NCI-H146 treated with DMSO at 0.1 percent for 48 hours (cell line): ENCODE data around the gene KIAA1217.

Source experiments
- DNase-seq: peaks from one replicate; lab custom pipeline; 2025; ENCODE audit not compliant: unreplicated experiment; lab: John Stamatoyannopoulos, UW

Gene KIAA1217

DNA sequence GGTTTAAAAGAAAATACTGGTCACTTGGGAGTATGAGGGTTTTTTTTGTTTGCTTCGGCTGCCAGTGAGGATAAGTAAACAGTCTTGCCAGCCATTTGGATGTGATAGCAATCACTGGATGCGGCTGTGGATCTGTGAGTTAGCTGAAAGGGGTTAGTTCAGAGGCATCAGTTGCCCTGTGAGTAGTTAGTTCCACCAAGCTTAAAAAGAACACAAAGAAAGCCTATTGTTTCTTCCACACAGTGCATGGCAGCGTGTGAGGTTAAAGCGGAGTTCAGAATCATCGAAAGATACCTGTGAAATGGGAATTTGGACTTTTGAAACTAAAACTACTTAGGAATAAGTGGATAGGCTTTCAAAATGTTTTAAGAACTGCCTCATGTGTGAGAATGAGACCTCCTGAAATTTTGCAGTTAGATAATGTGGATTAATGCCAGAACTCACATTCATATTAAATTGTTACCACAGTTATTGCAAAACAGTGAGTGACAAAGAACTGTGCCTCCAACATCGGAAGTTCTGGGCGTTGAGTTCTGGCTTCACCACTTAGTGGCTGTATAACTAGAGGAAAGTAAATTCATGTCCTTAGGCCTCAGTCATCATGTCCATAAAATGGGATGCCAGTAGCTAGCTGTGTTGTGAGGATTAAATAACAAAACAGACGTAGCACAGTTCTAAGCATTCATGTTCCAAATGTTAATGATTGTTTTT lies 31.3 kb downstream of the KIAA1217 start:
- DNase-seq = no peak

DNA sequence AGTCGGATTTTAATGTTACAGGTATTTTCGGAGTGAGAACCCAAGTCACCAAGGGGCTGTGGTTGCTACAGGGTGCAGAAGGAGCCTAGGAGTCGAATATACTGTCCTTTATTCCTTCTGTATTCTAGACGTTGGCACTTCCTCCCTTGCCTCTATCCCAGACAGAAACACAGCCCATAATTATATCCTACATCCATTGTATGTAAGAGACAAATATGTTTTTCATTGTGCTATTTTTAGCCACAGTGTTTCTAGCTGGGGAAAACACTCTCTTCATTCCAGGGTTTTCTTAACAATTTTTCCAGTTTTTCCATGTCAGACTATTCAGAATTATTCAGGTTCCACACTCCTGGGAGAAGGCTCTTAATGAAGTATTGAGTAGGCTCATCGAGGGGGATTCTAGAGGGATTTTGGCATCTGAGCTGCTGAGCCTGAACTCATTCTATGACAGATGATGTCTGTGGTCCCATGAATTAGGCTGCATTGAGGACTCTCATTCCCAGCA lies 32.6 kb downstream of the KIAA1217 start:
- DNase-seq = no peak

DNA sequence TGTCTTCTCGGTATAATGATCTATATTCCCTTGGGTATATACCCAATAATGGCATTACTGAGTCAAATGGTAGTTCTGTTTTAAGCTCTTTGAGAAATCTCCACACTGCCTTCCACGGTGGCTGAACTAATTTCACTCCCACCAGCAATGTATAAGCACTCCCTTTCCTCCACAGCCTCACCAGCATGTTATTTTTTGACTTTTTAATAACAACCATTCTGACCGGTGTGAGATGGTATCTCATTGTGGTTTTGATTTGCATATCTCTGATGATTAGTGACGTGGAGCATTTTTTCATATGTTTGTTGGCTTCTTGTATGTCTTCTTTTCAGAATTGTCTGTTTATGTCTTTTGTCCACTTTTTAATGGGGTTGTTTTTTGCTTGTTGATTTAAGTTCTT lies 33.6 kb downstream of the KIAA1217 start:
- DNase-seq = no peak

DNA sequence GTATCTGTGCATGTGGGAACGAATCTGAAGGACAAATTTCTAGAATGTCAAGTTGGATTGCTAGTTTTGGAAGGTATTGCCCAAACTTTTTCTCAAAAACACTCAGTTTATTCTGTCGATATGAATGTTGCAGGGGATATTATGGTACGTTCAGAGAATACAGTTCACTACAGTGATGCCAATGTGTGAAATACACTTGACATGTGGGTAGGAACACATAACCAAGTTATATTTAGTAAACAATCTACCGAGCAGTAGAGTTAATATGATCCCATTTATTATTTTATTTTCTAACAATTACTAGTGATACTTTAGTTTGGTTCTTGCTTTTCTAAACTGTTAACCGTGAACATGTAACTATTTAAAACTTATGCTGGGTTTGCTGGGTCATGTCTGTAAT lies 37.4 kb downstream of the KIAA1217 start:
- DNase-seq = no peak

DNA sequence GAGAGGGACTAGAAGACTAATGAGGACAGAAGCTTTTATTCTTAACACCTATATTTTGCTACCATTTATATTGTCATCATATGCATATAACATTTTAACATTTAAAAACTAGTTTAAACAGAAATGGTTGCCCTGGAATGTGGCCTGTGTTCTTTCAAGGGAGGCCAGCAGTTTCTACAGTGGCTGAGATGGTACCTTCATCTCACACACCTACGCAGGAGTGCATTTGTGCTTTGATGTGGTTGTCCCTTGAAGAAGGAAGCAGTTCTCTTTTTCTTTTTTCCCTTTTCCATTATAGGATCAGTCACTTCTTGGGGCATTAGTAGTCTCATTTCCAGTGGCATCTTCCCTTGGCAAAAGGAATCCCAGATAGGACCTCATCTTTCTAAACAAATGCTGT lies 38.9 kb downstream of the KIAA1217 start:
- no peak for DNase-seq

DNA sequence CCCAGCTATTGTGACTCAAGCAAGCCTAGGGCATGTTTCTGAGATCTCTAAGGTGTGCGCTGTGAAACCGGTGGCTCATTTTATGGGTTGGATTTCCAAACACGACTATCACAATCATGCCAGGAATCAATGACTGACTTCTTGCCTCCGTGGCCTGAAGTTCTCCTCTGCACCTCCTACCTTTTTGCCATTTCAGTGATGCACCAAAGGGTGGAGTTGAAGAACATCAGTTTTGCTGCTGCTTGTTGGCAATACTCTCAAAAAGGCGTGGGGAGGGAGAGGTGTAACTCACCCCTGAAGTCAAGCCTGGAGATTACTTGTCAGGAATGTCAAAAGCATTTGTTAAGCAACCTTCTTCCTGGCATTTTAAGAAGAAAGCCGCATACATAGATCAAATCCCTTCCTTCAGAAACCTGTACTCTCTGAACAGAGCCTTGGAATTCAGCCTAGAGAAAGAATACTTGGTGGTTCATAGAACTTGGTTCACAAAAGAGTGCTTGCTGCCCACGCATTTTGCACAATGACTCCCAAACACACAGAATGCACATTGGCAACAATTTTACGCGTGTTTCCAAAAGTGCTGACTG lies 41.0 kb downstream of the KIAA1217 start:
- no peak for DNase-seq

DNA sequence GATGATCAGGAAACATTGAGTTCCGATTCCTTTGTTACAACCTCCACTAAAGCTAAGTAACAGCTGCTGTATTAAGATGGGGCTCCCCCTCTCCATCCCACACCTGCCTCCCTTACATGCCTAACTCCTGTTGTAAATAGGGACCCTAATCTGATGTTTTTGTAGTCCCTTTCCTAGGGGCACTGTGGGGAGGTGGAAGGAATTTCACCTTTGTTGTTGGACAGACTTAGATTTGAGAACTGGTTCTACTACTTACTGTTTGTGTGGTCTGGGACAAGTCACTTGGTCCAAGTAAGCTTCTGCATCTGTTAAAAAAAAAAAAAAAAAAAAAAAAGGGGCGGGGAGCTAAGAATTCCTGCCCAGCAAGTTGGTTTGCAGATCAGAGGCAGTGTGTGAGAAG lies 42.6 kb downstream of the KIAA1217 start:
- DNase-seq = no peak

DNA sequence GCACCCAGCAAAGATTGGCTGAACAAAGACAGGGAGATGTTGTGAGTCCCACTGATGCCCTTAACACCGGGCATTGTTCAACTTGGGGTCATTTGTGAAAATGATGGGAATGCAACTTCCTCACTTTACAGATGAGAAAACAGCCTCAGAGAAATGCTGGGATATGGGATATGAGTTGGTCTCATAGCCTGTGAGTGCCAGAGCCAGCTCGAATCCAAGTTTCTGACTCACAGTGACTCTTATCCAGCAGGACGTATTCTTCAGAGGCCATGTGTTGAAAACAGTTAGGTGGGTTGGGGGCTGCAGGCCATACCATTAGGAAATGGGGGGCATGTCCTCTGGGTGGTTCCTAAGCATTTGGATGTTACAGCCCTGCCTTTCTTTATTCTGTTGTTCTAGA lies 45.2 kb downstream of the KIAA1217 start:
- DNase-seq = no peak

DNA sequence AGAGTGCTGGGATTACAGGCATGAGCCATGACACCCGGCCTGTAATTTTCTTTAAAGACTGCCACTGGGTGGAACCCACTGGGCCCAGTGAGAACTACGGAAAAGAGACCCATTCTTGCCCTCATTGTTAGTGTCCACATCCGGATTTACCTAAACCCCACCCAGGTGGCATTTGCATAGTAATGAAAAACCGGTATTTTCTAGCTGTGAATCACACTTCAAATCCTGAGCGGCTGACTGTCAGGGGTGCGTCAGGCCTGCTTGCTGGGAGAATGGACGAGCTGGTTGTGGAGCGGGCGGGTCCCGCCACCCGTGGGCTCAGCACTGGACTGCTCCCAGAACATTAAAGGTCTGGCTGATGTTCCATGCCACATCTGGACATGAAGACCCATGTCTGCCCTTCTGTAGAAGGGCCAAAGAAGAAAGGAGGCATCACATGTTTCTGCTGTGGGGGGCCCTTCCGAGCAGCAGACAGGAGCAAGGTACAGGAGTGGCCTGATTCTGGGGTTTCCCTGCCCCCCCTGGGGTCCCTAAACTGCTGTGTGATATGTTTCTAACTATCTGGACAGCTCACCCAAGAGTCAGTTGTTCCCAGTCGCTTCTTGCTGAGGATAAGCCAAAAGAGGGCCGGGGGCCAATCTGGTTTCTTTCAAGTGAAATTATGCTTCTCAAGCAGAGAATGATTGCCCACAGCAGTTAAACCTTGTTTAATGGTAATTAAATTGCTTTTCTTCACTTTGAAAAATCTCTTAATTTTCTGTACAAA lies 46.4 kb downstream of the KIAA1217 start:
- DNase-seq = no peak

DNA sequence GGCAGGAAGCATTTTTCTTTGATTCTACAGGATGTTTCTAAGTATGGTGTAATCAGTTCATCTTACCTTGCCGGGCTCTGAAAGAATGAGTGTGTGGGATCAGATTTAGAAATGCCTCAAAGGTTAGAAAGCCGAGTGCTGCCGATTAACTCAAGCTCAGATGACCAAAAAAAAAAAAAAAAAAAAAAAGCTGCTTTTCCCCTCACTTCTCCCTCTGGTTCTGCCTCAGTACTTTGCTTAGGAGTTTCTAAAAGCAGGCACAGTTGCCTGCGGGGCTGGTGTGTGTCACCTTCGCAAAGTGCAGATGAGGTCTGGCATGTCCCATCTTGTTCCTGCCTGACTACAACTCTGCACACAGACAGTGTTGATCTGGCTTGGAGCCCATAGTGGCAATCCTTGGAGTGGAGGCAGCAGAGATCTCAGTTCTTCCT lies 47.0 kb downstream of the KIAA1217 start:
- DNase-seq = no peak

DNA sequence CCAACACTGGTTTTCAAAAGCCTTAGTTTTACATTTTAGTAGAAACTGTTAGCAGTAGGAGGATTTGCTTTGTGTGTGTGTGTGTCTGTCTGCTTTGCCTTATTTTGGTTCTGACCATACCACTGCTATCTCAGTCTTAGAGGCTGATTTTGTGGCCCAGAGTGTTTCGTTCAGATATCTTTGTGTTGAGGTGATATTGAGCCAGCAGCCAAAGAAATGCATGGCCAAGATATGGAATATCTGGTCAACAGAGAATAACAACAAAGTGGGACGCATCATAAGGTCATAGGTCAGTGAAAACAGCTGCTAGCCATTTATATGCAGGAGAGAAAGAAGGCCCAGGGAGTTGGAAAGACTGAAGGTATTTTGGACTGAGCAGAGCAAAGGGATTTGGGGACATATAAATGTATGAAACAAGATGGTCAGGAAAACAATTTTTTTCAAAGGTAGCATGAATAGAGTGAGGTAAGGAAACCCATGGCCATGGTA lies 47.7 kb downstream of the KIAA1217 start:
- DNase-seq = no peak

DNA sequence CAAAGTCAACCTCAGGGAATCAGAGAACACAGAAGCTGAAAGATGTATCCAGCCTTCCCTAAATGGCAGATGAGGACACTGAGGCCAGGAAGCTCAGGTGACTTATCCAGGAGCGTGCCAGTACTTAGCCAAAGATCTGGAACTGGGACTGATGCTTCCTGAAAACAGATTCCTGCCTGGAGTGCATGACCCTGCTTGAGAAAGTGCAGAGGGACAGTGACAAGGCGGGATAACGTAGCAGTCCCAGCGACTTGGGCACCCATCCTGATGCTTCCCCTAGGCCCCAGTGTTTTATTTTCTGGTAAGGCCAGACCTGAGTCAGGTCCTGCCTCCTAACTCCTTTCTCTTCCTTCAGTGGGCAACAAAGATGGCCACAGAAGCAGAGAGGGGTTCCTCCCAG lies 48.6 kb downstream of the KIAA1217 start:
- no peak for DNase-seq

DNA sequence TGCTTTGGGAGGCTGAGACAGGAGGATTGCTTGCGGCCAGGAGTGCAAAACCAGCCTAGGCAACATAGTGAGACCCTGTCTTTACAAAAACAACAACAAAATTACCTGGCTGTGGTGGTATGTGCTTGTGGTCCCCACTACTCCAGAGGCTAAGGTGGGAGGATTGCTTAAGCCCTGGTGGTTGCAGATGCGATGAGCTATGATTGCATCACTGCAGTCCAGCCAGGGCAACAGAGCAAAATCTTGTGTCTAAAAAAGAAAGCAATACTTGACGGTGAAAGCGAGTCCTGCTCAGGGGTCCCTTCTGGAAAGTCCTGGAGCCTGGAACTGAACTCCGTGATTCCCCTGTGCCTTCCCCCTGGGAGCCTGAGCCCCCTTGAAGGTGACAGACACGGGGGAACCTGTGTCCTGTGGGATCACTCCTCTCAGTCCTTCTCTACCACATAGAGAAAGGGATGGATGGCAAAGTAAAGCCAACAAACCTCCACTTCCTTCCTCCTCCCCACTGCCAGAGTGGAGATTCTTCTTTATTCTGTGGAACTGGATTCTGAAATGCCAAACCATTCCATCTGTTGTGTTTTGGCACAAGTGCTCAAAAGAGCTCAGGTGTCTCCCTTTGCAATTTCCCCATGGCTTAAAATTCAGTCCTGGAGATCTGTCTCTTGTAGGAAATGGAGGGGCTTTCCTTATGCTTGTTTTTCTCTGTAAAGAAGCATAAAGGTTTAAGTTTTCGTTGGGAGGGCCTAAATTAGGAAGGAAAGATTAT lies 50.6 kb downstream of the KIAA1217 start:
- no peak for DNase-seq

DNA sequence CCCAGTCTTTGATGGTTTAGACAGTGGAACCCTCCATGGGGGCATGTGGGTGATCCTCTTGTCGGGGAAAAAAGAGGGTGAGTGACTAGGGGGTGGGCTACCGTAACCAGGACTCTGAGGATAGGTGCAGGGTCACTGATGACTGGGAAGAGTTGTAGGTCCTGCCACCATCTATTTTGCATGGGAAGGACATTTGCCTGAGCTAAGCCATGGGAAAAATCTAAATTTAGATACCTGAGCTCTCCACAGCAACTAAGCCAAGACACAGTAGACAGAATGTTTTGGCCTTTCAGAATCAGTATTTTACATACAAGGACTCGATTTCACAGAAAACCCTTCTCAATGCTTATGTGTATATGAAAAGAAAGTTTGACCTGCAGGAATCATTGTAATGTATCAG lies 52.7 kb downstream of the KIAA1217 start:
- no peak for DNase-seq

DNA sequence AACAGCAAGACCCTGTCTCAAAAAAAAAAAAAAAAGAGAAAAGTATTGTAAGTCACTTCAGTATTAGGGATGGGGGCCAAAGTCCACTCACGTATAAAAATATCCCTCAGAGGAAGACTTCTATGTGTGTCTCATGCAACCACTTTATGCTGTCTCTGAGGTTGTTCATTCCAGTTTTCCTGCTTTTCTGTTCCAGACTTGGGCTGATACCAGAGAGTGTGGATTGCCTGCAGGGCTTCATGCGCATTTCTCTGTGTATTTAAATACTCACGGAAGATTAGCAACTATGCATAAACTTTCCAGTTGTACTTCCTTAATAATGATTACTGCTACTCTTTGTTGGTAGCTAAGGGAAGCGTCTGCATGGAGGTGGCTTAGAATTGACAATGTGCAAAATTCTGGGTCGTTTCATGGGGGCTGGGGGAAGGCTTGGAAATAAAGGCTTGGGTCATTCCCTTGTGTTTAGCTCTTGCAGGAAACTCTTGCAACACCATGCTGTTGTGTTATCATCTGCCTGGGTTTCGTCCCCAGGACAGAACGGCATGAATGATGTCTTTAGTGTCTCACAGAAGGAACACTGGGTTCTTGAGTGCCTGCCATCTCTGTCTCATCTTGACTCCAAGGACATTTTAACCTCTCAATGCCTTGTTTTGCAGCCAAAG lies 54.1 kb downstream of the KIAA1217 start:
- no peak for DNase-seq

DNA sequence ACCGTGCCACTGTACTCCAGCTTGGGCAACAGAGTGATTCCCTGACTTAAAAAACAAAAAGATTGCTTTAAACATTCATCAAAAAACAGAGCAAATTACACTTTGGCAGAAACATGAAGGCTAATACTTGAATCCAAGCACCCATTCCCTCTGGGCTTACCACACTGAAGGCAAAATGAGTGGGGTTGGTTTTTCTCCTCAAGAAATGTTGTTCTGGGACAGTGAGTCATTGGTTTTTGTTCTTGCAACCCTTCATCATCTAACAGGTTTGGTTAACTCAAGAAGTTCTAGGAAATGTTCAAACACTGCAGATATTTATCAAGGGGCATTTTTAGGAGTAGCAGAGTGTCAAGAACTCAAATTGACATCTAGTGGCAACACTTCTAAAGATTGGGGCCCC lies 60.5 kb downstream of the KIAA1217 start:
- no peak for DNase-seq

DNA sequence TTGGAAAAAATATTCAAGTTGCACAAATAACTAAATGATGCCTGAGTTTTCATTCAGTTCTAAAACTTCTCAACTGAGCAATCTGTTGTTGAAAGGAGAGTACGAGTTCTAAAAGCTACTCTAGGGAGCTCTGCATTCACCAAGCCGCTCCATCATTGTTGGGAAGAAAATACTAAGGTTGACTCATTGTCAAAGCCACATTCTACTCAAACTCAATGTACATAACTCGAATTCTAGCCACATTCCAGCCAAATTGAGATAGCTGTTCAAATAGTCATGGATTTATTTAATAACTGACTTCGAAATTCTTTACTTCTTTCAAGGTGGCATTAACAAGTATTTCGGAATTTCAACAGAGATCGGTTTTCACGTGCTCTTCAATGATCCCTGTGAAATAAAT lies 63.4 kb downstream of the KIAA1217 start:
- no peak for DNase-seq

DNA sequence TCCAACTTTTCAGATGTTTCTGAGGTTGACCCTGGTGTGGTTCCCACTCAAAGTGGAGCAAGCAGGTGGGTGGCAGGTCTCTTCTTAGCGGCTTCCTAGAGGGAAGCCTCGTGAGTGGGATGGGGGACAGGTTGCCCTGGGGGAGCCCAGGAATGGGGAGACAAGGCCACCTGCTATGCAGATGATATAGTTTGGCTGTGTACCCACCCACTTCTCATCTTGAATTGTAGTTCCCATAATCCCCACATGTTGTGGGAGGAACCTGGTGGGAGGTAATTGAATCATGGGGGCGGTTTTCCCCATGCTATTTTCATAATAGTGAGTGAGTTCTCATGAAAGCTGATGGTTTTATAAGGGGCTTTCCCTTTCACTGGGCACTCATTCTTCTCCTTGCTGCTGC lies 68.3 kb downstream of the KIAA1217 start:
- DNase-seq = no peak

DNA sequence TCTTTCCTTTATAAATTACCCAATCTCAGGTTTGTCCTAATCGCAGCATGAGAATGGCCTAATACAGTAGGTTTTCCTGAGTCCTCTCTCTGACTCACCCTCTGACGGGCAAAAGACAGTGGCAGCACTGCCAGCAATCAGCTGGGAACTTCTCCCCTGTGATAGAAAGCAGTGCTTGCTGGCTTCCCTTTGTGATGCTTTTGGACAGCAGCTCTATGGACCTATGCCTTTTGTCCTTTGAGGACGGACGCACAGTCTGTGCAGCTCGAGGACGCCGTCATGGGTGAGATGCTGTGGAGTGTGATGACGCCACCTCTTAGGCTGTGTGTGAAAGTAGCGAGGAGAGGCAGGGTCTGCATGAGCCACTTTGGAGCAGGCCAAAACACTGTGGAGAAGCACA lies 68.8 kb downstream of the KIAA1217 start:
- DNase-seq = no peak

DNA sequence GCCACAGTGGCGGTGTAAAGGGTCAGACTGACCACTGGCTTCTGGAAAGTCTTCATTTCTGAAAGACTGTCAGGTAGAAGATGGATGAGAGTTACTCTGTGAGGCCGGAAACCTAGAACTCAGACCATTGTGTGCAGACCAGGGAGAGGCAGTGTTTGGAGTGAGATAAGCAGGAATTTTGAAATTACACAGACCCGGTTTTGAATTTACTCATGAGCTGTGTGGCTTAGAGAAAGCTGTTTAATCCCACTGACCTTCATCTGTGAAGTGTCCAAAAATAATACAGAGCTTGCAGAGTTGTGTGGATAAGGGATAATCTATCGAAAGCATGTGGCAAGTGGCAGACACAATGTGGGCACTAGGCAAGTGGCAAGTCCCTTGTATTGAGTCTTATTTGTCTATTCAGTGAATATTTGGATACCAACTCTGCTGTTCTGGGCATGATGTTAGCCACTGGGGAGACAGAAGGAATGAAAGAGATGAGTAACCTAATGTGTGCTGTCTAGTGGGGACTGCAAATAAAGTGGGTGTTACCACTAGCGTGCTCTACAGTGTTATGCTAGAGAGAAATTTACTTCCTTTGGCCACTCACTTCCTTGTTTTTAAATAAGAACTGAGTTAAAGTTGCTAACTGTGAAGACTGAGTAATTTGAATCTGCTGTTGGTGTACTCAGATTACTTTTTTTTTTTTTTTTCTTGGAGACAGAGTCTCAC lies 69.4 kb downstream of the KIAA1217 start:
- DNase-seq = no peak
